Measurements from ENCODE around the gene RARG.

DNA sequence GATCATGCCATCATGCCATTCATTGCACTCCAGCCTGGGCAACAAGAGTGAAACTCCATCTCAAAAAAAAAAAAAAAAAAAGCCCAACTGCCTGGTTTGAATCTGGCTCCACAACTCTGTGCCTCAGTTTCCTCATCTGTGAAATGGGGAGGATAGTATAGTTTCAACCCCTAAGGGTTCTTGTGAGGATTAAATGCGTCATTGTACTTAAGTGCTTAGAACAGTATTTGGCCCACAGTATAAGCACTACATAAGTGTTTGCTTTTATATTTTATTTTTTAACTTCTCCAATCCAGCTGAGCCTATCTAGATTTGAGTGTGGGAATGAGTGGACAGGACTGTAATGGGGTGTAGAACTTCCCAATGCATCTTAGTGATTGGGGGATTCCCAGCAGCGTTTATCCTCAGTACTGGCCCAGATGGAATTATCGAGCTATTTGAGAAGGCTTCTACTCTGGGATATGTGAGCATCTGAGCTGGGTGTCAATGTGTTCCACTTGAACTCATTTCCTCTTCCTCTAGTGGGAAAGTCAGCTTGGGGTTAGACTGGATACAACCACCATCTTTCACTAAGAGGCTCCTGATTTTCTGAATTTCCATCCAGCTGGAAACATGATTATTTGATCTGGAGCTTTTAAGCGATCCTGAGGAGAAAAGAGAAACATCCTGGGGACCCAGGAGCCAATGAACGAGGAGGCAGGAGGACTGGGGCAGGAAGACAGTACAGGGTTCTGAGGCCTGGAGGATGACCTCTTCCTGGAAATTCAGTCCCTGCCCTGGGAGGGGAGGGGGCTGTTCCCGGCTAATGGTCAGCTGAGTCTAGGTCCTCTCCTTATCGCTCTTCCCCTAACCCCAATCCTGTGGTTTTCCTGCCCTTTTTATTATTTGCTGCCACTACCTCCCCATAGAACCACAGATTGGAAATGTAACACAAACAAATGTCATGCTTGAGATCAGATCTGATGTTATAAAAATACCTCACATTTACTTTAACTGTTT lies 26.8 kb upstream of the RARG start:
- TF ChIP-seq, protein P1, sequence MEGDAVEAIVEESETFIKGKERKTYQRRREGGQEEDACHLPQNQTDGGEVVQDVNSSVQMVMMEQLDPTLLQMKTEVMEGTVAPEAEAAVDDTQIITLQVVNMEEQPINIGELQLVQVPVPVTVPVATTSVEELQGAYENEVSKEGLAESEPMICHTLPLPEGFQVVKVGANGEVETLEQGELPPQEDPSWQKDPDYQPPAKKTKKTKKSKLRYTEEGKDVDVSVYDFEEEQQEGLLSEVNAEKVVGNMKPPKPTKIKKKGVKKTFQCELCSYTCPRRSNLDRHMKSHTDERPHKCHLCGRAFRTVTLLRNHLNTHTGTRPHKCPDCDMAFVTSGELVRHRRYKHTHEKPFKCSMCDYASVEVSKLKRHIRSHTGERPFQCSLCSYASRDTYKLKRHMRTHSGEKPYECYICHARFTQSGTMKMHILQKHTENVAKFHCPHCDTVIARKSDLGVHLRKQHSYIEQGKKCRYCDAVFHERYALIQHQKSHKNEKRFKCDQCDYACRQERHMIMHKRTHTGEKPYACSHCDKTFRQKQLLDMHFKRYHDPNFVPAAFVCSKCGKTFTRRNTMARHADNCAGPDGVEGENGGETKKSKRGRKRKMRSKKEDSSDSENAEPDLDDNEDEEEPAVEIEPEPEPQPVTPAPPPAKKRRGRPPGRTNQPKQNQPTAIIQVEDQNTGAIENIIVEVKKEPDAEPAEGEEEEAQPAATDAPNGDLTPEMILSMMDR (conservative IDR thresholded peaks at IDR 0.05; ENCODE audit: low read length), result no peak
- no peak for TF ChIP-seq EZH2phosphoT487 (IDR thresholded peaks at IDR 0.05; ENCODE audit: borderline replicate concordance)

Data from Loucy (cell line).